IMR-90 (cell line): ENCODE results near the gene RPS6KA2. TPM values are rescaled to one million over a fixed set of nuclear protein-coding genes. Genes with fewer than 3 reads are reported as not detected.
A peak's percentile ranks its signal among the peaks of the same experiment; 100 is the strongest.

Experiments used
- ATAC-seq: fragments of 200-7000 bp; cut with Tn5 transposase; 2 replicates; pipeline ENCODE4 v1.9.1; 2020; ENCODE audit warnings: low read depth, mild to moderate bottlenecking, moderate library complexity
- BruUV-seq: library from RNA; stranded (reverse); fragments of 400-500 nt; replicated peaks from 2 replicates; lab custom pipeline; 2021; lab: Mats Ljungman, UMichigan
- CTCF ChIA-PET: fragments of 300-600 bp; formaldehyde crosslinking; extraction: SDS; loops from one replicate; lab custom pipeline; 2021; ENCODE audit warnings: antibody characterized with exemption; lab: Yijun Ruan, JAX
- POLR2A ChIA-PET: fragments of 300-600 bp; sonication (Branson Sonifier 250); formaldehyde crosslinking; loops from one replicate; lab custom pipeline; 2022; ENCODE audit warnings: antibody characterized with exemption; ENCODE audit not compliant: unreplicated experiment; lab: Charles Lee
- DNase-seq: peaks from one replicate; pipeline ENCODE4 v3.0.0; 2013
- H2AFZ ChIP-seq: replicated peaks from 2 replicates; pipeline ENCODE3; 2013; ENCODE audit warnings: low read length, mild to moderate bottlenecking; ENCODE audit not compliant: poor library complexity
- H2AK5ac ChIP-seq: 2 replicates; pipeline ENCODE4 v1.6.1; 2013; ENCODE audit warnings: low read depth, low read length, inconsistent platforms
- H2AK9ac ChIP-seq: replicated peaks from 2 replicates; pipeline ENCODE3; 2013; ENCODE audit warnings: mild to moderate bottlenecking, low read depth, low read length, moderate library complexity; ENCODE audit not compliant: poor library complexity
- H2BK120ac ChIP-seq: 2 replicates; pipeline ENCODE4 v1.6.1; 2013; ENCODE audit warnings: low read depth, low read length, inconsistent platforms
- H2BK15ac ChIP-seq: 3 replicates; pipeline ENCODE4 v1.6.1; 2013; ENCODE audit warnings: low read depth, low read length, inconsistent platforms
- H2BK20ac ChIP-seq: 2 replicates; pipeline ENCODE4 v1.6.1; 2013; ENCODE audit warnings: low read depth, mild to moderate bottlenecking, inconsistent platforms, low read length, moderate library complexity
- H2BK5ac ChIP-seq: 2 replicates; pipeline ENCODE4 v1.6.1; 2013; ENCODE audit warnings: mild to moderate bottlenecking, low read depth, low read length, inconsistent platforms; ENCODE audit not compliant: poor library complexity, severe bottlenecking
- H3K14ac ChIP-seq: replicated peaks from 2 replicates; pipeline ENCODE4 v1.6.1; 2013; ENCODE audit warnings: low read depth, low read length, inconsistent platforms
- H3K18ac ChIP-seq: 2 replicates; pipeline ENCODE4 v1.6.1; 2013; ENCODE audit warnings: low read depth, low read length, control low read depth
- H3K23ac ChIP-seq: 2 replicates; pipeline ENCODE4 v1.6.1; 2013; ENCODE audit warnings: low read depth, low read length, inconsistent platforms
- H3K27ac ChIP-seq: 2 replicates; pipeline ENCODE4 v1.5.1; 2013; ENCODE audit warnings: mild to moderate bottlenecking, control low read depth, low read length; ENCODE audit not compliant: insufficient read depth
- H3K27me3 ChIP-seq: 2 replicates; pipeline ENCODE4 v1.6.1; 2013; ENCODE audit warnings: low read length; ENCODE audit not compliant: control insufficient read depth, insufficient read depth
- H3K36me3 ChIP-seq: 2 replicates; pipeline ENCODE4 v1.6.1; 2013; ENCODE audit warnings: low read length, mixed read lengths; ENCODE audit not compliant: control insufficient read depth, insufficient read depth
- H3K4ac ChIP-seq: 2 replicates; pipeline ENCODE4 v1.6.1; 2013; ENCODE audit warnings: low read depth, low read length, inconsistent platforms
- H3K4me1 ChIP-seq: 2 replicates; pipeline ENCODE4 v1.6.1; 2013; ENCODE audit warnings: low read length, mixed read lengths; ENCODE audit not compliant: control insufficient read depth, insufficient read depth
- H3K4me2 ChIP-seq: 2 replicates; pipeline ENCODE4 v1.6.1; 2013; ENCODE audit warnings: low read depth, mild to moderate bottlenecking, control low read depth, low read length, moderate library complexity
- H3K4me3 ChIP-seq: 2 replicates; pipeline ENCODE4 v1.5.1; 2013; ENCODE audit warnings: low read depth, mild to moderate bottlenecking, control low read depth, low read length, moderate library complexity; ENCODE audit not compliant: insufficient read depth
- H3K56ac ChIP-seq: 2 replicates; pipeline ENCODE4 v1.6.1; 2013; ENCODE audit warnings: low read length, inconsistent platforms; ENCODE audit not compliant: insufficient read depth; ENCODE audit errors: extremely low read depth
- H3K79me1 ChIP-seq, 2 experiments: 2 replicates each; pipeline ENCODE4 v1.6.1; 2013; ENCODE audit warnings: low read length in 2 of 2, inconsistent platforms in 1 of 2, low read depth in 1 of 2
- H3K9ac ChIP-seq: 2 replicates; pipeline ENCODE4 v1.6.1; 2013; ENCODE audit warnings: low read depth, low read length, control low read depth
- H3K9me1 ChIP-seq: 2 replicates; pipeline ENCODE4 v1.6.1; 2013; ENCODE audit warnings: low read length, inconsistent platforms; ENCODE audit not compliant: insufficient read depth
- H3K9me3 ChIP-seq: 2 replicates; pipeline ENCODE4 v1.6.1; 2013; ENCODE audit warnings: low read length; ENCODE audit not compliant: control insufficient read depth, insufficient read depth
- H4K20me1 ChIP-seq: 2 replicates; pipeline ENCODE4 v1.6.1; 2013; ENCODE audit warnings: low read length, inconsistent platforms; ENCODE audit not compliant: insufficient read depth
- H4K5ac ChIP-seq: 2 replicates; pipeline ENCODE4 v1.6.1; 2013; ENCODE audit warnings: mild to moderate bottlenecking, low read depth, low read length, control low read depth
- H4K8ac ChIP-seq, 2 experiments: 2 replicates each; pipeline ENCODE4 v1.6.1; 2013; ENCODE audit warnings: low read depth in 2 of 2, low read length in 2 of 2, control low read depth in 1 of 2, inconsistent platforms in 1 of 2
- H4K91ac ChIP-seq: 2 replicates; pipeline ENCODE4 v1.6.1; 2013; ENCODE audit warnings: low read depth, low read length, inconsistent platforms; ENCODE audit not compliant: insufficient read depth
- CEBPB ChIP-seq: IDR thresholded peaks from 2 replicates; pipeline ENCODE4 v1.6.1; 2012; ENCODE audit warnings: low read depth, low read length, improper control_type of control experiment
- MXI1 ChIP-seq: IDR thresholded peaks from 2 replicates; pipeline ENCODE4 v1.6.1; 2012; ENCODE audit warnings: low read depth, mild to moderate bottlenecking, low read length, moderate library complexity, borderline replicate concordance
- WGBS, 2 experiments: methylation state at CpG; one replicate each; pipeline versions ENCODE4 v1.1.5 to v1.1.7; 2013; ENCODE audit warnings: missing lambda C conversion rate in 2 of 2; ENCODE audit not compliant: insufficient read length in 1 of 2; ENCODE audit errors: extremely low coverage in 2 of 2; 5-methylcytosine and 5-hydroxymethylcytosine counted together
- dilution Hi-C: fragments of 300-500 bp; cut with HindIII; formaldehyde crosslinking; loops from one replicate; pipeline ENCODE4 v1.14.3; 2018; ENCODE audit warnings: low sequenced_read_pairs; ENCODE audit not compliant: unreplicated experiment
- in situ Hi-C: fragments of 300-500 bp; cut with MboI; formaldehyde crosslinking; loops from 3 replicates; pipeline ENCODE4 v1.14.3; 2019; ENCODE audit warnings: low sequenced_read_pairs, inconsistent platforms, mixed read lengths
- intact Hi-C: fragments of 100-400 bp; cut with micrococcal nuclease; formaldehyde crosslinking; loops from 2 replicates; pipeline ENCODE4 v1.10.0; 2022
- polyA plus RNA-seq, 3 experiments: library from polyadenylated mRNA; depleted of rRNA; stranded (reverse); fragments of >200 nt; gene quantifications; 2 replicates each; pipeline ENCODE4 v1.2.3, GENCODE V29; 2012; ENCODE audit warnings: low replicate concordance in 1 of 3
- total RNA-seq: library from RNA; depleted of rRNA; stranded (reverse); fragments of >200 nt; gene quantifications from 2 replicates; pipeline ENCODE4 v1.2.3, GENCODE V29; 2012
- TF ChIP-seq, protein P1 (sequence below): conservative IDR thresholded peaks from 2 replicates; pipeline ENCODE4 v1.5.1; 2012; ENCODE audit warnings: mild to moderate bottlenecking, low read depth, low read length, improper control_type of control experiment

The RPS6KA2 gene
- total and polyA plus RNA-seq, 2 of the 4 experiments (the other 2 are of a cell fraction), result 26.9 to 31.3 TPM

DNA sequence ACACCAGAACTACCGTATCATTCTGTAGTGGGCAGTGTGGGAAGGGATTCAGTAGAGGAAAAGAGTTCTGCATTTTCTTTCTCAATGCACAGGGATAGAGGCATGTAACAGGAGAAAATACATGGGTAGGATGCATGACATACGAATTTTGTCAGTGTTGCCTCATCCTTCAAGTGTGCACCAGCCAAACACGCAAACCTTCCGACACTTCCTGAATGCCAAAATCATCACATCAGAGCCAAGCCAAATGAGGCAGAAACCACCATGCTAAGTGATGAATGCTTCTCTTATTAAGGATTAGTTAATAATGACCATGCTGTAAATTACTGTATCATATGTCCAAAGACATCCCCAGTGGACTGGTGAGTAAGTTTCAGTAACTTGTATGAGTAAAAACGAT lies 67.8 kb downstream of the RPS6KA2 start:
- H3K56ac ChIP-seq, result no peak overlapping the region
- no peak overlapping the region for H2AFZ ChIP-seq
- ChIA-PET CTCF (no interaction called here), POLR2A (no interaction called here)
- no peak overlapping the region for H3K4me2 ChIP-seq
- no peak overlapping the region for H3K4ac ChIP-seq
- H3K9me1 ChIP-seq, result peaks cover 5% of the 10 kb centered on the region; the same call in 1 of the 2 replicates
- no peak overlapping the region for H3K27ac ChIP-seq
- no peak overlapping the region for H3K9ac ChIP-seq
- H3K4me1 ChIP-seq, result peaks cover 15% of the 10 kb centered on the region
- H3K27me3 ChIP-seq, result no peaks in the 10 kb centered on the region
- ATAC-seq (no peak), DNase-seq (no peak)
- peaks cover 20% of the 10 kb centered on the region for H3K36me3 ChIP-seq
- H4K8ac ChIP-seq, result no peak overlapping the region
- no peak overlapping the region for H3K18ac ChIP-seq
- no peak overlapping the region for H2AK9ac ChIP-seq
- H4K20me1 ChIP-seq, result peaks cover 3% of the 10 kb centered on the region; the same call in 1 of the 2 replicates
- H2BK15ac ChIP-seq, result no peak overlapping the region
- dilution Hi-C loops, result no loop called here
- BruUV-seq, result no TSS peak
- no peak overlapping the region for H3K23ac ChIP-seq
- H2AK5ac ChIP-seq, result 0 out of 2 replicates have a peak overlapping the region, but pooled peaks have one; percentile 27
- H3K9me3 ChIP-seq, result peaks cover 5% of the 10 kb centered on the region; the same call in 1 of the 2 replicates
- no peak overlapping the region; the same call in 1 of the 2 replicates for H4K5ac ChIP-seq
- in situ Hi-C loops, result no loop called here
- no peak overlapping the region for H2BK20ac ChIP-seq
- peaks cover 30 to 31% of the 10 kb centered on the region in 2 experiments for H3K79me1 ChIP-seq
- H3K4me3 ChIP-seq, result no peak overlapping the region
- no peak overlapping the region for H2BK120ac ChIP-seq
- no peak overlapping the region for H2BK5ac ChIP-seq
- intact Hi-C loops, result no loop called here
- WGBS, 2 experiments, result no CpG with 5 or more reads among the region's 5 CpGs
- H3K14ac ChIP-seq, result no peak overlapping the region
- no peak overlapping the region for H4K91ac ChIP-seq
- TF ChIP-seq CEBPB, result 0 out of 2 replicates have a peak, but pooled peaks have one; percentile 31
- TF ChIP-seq, protein P1, sequence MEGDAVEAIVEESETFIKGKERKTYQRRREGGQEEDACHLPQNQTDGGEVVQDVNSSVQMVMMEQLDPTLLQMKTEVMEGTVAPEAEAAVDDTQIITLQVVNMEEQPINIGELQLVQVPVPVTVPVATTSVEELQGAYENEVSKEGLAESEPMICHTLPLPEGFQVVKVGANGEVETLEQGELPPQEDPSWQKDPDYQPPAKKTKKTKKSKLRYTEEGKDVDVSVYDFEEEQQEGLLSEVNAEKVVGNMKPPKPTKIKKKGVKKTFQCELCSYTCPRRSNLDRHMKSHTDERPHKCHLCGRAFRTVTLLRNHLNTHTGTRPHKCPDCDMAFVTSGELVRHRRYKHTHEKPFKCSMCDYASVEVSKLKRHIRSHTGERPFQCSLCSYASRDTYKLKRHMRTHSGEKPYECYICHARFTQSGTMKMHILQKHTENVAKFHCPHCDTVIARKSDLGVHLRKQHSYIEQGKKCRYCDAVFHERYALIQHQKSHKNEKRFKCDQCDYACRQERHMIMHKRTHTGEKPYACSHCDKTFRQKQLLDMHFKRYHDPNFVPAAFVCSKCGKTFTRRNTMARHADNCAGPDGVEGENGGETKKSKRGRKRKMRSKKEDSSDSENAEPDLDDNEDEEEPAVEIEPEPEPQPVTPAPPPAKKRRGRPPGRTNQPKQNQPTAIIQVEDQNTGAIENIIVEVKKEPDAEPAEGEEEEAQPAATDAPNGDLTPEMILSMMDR, result 0 out of 2 replicates have a peak, but pooled peaks have one; percentile 1
- TF ChIP-seq MXI1, result no peak
